Loucy (cell line): Measurements from ENCODE around the gene ASTN2.

Experiments
- EZH2phosphoT487 ChIP-seq: fragments of 200-600 bp; IDR thresholded peaks from 2 replicates; pipeline ENCODE4 v1.6.1; 2018; ENCODE audit warnings: antibody characterized with exemption, mild to moderate bottlenecking, moderate library complexity, borderline replicate concordance
- TF ChIP-seq, protein P1 (sequence below): fragments of 200-600 bp; sonication (generic); conservative IDR thresholded peaks from 2 replicates; pipeline ENCODE4 v1.5.1; 2014; ENCODE audit warnings: mild to moderate bottlenecking, antibody characterized with exemption, low read length

DNA sequence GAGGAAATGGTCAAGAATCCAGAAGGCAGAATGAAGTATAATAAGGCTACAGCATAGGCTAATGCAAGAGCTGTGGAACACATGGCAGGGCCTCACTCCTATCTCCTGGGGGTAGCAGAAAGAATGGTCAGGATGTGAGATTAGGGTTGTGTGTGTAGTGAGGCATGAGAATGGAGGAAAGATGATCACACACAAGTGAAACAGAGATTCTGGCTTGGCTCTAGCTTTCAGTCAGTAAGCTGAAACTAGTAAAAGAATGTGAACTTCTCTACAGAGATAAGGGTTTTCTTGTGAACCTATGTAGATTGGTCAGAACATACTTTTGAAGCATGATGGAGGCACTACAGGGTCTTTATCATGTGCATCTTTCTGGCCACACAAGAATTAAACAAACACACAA lies 298.8 kb downstream of the ASTN2 start:
- TF ChIP-seq, protein P1, sequence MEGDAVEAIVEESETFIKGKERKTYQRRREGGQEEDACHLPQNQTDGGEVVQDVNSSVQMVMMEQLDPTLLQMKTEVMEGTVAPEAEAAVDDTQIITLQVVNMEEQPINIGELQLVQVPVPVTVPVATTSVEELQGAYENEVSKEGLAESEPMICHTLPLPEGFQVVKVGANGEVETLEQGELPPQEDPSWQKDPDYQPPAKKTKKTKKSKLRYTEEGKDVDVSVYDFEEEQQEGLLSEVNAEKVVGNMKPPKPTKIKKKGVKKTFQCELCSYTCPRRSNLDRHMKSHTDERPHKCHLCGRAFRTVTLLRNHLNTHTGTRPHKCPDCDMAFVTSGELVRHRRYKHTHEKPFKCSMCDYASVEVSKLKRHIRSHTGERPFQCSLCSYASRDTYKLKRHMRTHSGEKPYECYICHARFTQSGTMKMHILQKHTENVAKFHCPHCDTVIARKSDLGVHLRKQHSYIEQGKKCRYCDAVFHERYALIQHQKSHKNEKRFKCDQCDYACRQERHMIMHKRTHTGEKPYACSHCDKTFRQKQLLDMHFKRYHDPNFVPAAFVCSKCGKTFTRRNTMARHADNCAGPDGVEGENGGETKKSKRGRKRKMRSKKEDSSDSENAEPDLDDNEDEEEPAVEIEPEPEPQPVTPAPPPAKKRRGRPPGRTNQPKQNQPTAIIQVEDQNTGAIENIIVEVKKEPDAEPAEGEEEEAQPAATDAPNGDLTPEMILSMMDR = no peak
- TF ChIP-seq EZH2phosphoT487 = no peak
